Measurements from ENCODE around the gene BIRC7.

The BIRC7 gene

GRCh38 chr20:63235399-63235983 lies at the start of gene BIRC7:
BIRC7 (plus strand) TSS chr20:63235905; CDS start chr20:63236097, 192 bp downstream.
- no peak for DNase-seq (ENCODE audit: low spot score)

GRCh38 chr20:63186084-63186483 lies 49.6 kb upstream of the BIRC7 start:
- no peak for DNase-seq (ENCODE audit: low spot score)

GRCh38 chr20:63186528-63187316 lies 49.0 kb upstream of the BIRC7 start:
- no peak for DNase-seq (ENCODE audit: low spot score)

GRCh38 chr20:63187338-63188158 lies 48.2 kb upstream of the BIRC7 start:
- DNase-seq (ENCODE audit: low spot score): no peak

GRCh38 chr20:63188159-63188442 lies 47.6 kb upstream of the BIRC7 start:
- DNase-seq (ENCODE audit: low spot score): no peak

GRCh38 chr20:63188641-63189321 lies 46.9 kb upstream of the BIRC7 start:
- DNase-seq (ENCODE audit: low spot score): no peak

GRCh38 chr20:63189322-63189642 lies 46.4 kb upstream of the BIRC7 start:
- DNase-seq (ENCODE audit: low spot score): no peak

GRCh38 chr20:63189846-63190559 lies 45.7 kb upstream of the BIRC7 start:
- no peak for DNase-seq (ENCODE audit: low spot score)

- DNase-seq (ENCODE audit: low spot score): no peak
Measured at GRCh38 chr20:63190828-63191227, 44.9 kb upstream of the BIRC7 start.

GRCh38 chr20:63191400-63191799 lies 44.3 kb upstream of the BIRC7 start:
- no peak for DNase-seq (ENCODE audit: low spot score)

- no peak for DNase-seq (ENCODE audit: low spot score)
Measured at GRCh38 chr20:63192721-63193120, 43.0 kb upstream of the BIRC7 start.

GRCh38 chr20:63194007-63194796 lies 41.5 kb upstream of the BIRC7 start:
- no peak for DNase-seq (ENCODE audit: low spot score)

GRCh38 chr20:63194797-63195173 lies 40.9 kb upstream of the BIRC7 start:
- no peak for DNase-seq (ENCODE audit: low spot score)

- no peak for DNase-seq (ENCODE audit: low spot score)
Measured at GRCh38 chr20:63196768-63197470, 38.8 kb upstream of the BIRC7 start.

- no peak for DNase-seq (ENCODE audit: low spot score)
Measured at GRCh38 chr20:63198606-63199005, 37.1 kb upstream of the BIRC7 start.

- DNase-seq (ENCODE audit: low spot score): no peak
Measured at GRCh38 chr20:63202021-63202420, 33.7 kb upstream of the BIRC7 start.

- DNase-seq (ENCODE audit: low spot score): no peak
Measured at GRCh38 chr20:63202811-63203526, 32.7 kb upstream of the BIRC7 start.

GRCh38 chr20:63204362-63204761 lies 31.3 kb upstream of the BIRC7 start:
- no peak for DNase-seq (ENCODE audit: low spot score)

GRCh38 chr20:63205896-63206295 lies 29.8 kb upstream of the BIRC7 start:
- no peak for DNase-seq (ENCODE audit: low spot score)

- DNase-seq (ENCODE audit: low spot score): no peak
Measured at GRCh38 chr20:63206878-63207277, 28.8 kb upstream of the BIRC7 start.
